Natural killer cell (primary cell): Measurements from ENCODE around the gene RAB8A. TPM values are rescaled to one million over a fixed set of nuclear protein-coding genes. Genes with fewer than 3 reads are reported as not detected.

ENCODE experiments used
- ATAC-seq, 3 donors: fragments of 150-1000 bp in 2 of 3; fragments of 200-7000 bp in 1 of 3; cut with Tn5 transposase; 1 replicate in 1 of 3; 2 replicates in 2 of 3; pipeline ENCODE4 v1.10.0; 2021; ENCODE audit warnings: mild to moderate bottlenecking in 2 of 3, moderate library complexity in 2 of 3
- DNase-seq, 2 donors: peaks; one replicate each; pipeline versions ENCODE4 v3.0.0 to v3.0.0-alpha.2; 2013 to 2021; ENCODE audit warnings: mixed read lengths in 1 of 2
- H3K27ac ChIP-seq: one replicate; pipeline ENCODE4 v1.5.1; 2013; ENCODE audit warnings: mild to moderate bottlenecking, low read length
- H3K27me3 ChIP-seq: one replicate; pipeline ENCODE4 v1.6.1; 2013; ENCODE audit warnings: low read length; ENCODE audit not compliant: control insufficient read depth, insufficient read depth
- H3K36me3 ChIP-seq: one replicate; pipeline ENCODE4 v1.6.1; 2013; ENCODE audit warnings: low read length; ENCODE audit not compliant: control insufficient read depth, insufficient read depth
- H3K4me1 ChIP-seq: one replicate; pipeline ENCODE4 v1.6.1; 2013; ENCODE audit warnings: low read length; ENCODE audit not compliant: control insufficient read depth, insufficient read depth
- H3K4me3 ChIP-seq: one replicate; pipeline ENCODE4 v1.5.1; 2013; ENCODE audit warnings: low read length
- H3K9me3 ChIP-seq: one replicate; pipeline ENCODE4 v1.6.1; 2013; ENCODE audit warnings: low read length; ENCODE audit not compliant: control insufficient read depth, insufficient read depth
- H3K27ac Mint-ChIP-seq, 2 donors: one replicate each; pipeline ENCODE4 v1.8.0; 2022; ENCODE audit warnings: mild to moderate bottlenecking in 2 of 2, mixed read lengths in 2 of 2, moderate library complexity in 1 of 2
- H3K27me3 Mint-ChIP-seq, 2 donors: one replicate each; pipeline ENCODE4 v1.8.0; 2022; ENCODE audit warnings: low read depth in 2 of 2, mixed read lengths in 2 of 2
- H3K36me3 Mint-ChIP-seq: one replicate; pipeline ENCODE4 v1.8.0; 2022; ENCODE audit warnings: mixed read lengths
- H3K4me1 Mint-ChIP-seq, 2 donors: one replicate each; pipeline ENCODE4 v1.8.0; 2022; ENCODE audit warnings: mixed read lengths in 2 of 2
- H3K4me3 Mint-ChIP-seq: one replicate; pipeline ENCODE4 v1.8.0; 2022; ENCODE audit warnings: mild to moderate bottlenecking, moderate library complexity, mixed read lengths
- H3K9me3 Mint-ChIP-seq, 2 donors: one replicate each; pipeline ENCODE4 v1.8.0; 2022; ENCODE audit warnings: mixed read lengths in 2 of 2
- CTCF ChIP-seq: fragments of 200-600 bp; IDR thresholded peaks from one replicate; pipeline ENCODE4 v1.8.0; 2022; ENCODE audit warnings: antibody characterized with exemption
- WGBS: methylation state at CpG from one replicate; pipeline ENCODE4 v1.1.7; 2013; ENCODE audit warnings: missing lambda C conversion rate; ENCODE audit not compliant: insufficient coverage; 5-methylcytosine and 5-hydroxymethylcytosine counted together
- intact Hi-C: fragments of 100-400 bp; cut with micrococcal nuclease; formaldehyde crosslinking; loops from one replicate; pipeline ENCODE4 v1.14.2; 2022
- total RNA-seq, 4 donors: library from RNA; stranded (reverse); fragments of 120-200 nt in 1 of 4; gene quantifications; one replicate each; pipeline versions ENCODE4 v1.2.3 to v1.2.4, GENCODE V29; 2013 to 2022

RAB8A gene
- total RNA-seq, 3 donors from 2014 or later (not counting 1 experiment from before 2014, with no cell fraction given): 137 to 161 (median 149) TPM

DNA sequence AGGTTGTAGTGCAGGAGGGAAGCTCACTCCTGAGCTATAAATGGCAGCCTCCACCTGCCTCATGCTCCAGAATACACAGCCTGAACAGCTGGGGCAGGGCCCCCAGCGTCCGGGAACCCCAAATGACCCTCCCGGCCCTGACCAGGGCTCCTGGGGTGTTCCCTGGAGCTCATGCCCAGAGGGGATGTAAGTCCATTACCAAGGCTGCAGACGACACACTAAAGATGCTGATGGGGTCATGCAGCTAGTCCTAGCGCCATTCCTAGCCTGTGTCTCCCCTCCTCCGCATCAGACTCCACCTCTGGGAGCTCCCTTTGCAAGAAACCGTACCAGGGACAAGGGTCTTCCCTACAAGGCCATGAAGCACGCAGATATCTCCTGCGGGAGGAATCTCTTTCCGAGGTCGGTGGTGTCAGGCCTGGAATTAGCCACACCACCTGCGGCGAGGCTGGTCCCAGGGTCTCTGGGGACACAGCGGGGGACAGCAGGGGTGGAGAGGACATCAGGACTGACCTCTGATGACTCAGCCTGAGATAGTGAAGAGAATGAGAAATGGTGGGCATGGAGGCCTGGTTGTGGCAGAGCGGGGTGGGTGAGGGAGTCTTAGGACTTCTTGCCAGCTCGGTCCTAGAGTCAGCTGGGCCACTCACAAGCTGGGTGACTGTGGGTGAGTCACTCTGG lies 47.3 kb upstream of the RAB8A start:
- no peaks in the 10 kb centered on the region for H3K27me3 Mint-ChIP-seq
- no peak for ATAC-seq
- Histone ChIP-seq H3K4me3 (no peak overlapping the region), H3K36me3 (no peaks in the 10 kb centered on the region), H3K9me3 (no peaks in the 10 kb centered on the region), H3K27ac (no peak overlapping the region), H3K4me1 (peaks cover 17% of the 10 kb centered on the region), H3K27me3 (no peaks in the 10 kb centered on the region)
- no peaks in the 10 kb centered on the region for H3K9me3 Mint-ChIP-seq
- H3K4me3 Mint-ChIP-seq: no peak overlapping the region
- intact Hi-C loops: no loop called here
- 96% methylated on average over 16 of the region's 16 CpGs for WGBS
- H3K4me1 Mint-ChIP-seq: peaks cover 12 to 15% of the 10 kb centered on the region in 2 donors
- H3K36me3 Mint-ChIP-seq: no peaks in the 10 kb centered on the region
- no peak overlapping the region for H3K27ac Mint-ChIP-seq
- TF ChIP-seq CTCF: no peak
- DNase-seq: no peak

DNA sequence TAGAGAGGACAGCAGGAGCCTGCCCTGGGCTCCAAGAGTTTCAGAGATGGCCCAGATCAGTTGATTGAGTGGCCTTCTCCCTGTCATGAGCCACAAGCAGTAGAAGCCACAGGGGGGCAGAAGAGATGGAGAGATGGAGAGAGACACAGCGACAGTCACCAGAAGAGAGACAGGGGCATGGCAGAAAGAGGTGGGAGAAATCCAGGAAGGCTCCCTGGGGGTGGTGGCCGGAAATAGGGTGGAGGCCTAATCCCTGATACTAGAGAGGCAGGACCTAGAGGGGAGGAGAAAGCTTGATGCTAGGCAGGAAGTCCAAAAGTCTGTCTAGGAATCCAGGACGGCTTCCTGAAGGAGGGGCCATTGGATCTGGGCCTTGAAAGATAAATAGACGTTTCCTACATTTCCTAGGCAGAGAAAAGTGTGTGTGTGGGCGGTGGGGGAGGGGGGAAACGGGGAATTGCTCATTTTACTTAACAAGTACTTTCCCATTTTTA lies 45.0 kb upstream of the RAB8A start:
- H3K4me1 Mint-ChIP-seq: peaks cover 12 to 22% of the 10 kb centered on the region in 2 donors
- H3K9me3 ChIP-seq: no peaks in the 10 kb centered on the region
- WGBS: 63% methylated on average over 4 of the region's 6 CpGs
- peaks cover 37% of the 10 kb centered on the region for H3K4me1 ChIP-seq
- H3K27ac ChIP-seq: no peak overlapping the region
- peak overlapping the region in 1 of 2 donors; percentile 5 for H3K27ac Mint-ChIP-seq
- H3K4me3 ChIP-seq: no peak overlapping the region
- TF ChIP-seq CTCF: peak; percentile 34
- DNase-seq (peak in 1 of 2 donors; percentile 74), ATAC-seq (peak in 2 of 3 donors; percentile 19 to 35)
- no peak overlapping the region for H3K4me3 Mint-ChIP-seq
- no peaks in the 10 kb centered on the region for H3K9me3 Mint-ChIP-seq
- no peaks in the 10 kb centered on the region for H3K36me3 Mint-ChIP-seq
- H3K27me3 Mint-ChIP-seq: no peaks in the 10 kb centered on the region
- intact Hi-C loops: loop anchor here (1.0 kb wide), 2 partner anchors 45 to 116 kb away; partner anchors contain the start of gene RAB8A
- H3K27me3 ChIP-seq: no peaks in the 10 kb centered on the region
- no peaks in the 10 kb centered on the region for H3K36me3 ChIP-seq

DNA sequence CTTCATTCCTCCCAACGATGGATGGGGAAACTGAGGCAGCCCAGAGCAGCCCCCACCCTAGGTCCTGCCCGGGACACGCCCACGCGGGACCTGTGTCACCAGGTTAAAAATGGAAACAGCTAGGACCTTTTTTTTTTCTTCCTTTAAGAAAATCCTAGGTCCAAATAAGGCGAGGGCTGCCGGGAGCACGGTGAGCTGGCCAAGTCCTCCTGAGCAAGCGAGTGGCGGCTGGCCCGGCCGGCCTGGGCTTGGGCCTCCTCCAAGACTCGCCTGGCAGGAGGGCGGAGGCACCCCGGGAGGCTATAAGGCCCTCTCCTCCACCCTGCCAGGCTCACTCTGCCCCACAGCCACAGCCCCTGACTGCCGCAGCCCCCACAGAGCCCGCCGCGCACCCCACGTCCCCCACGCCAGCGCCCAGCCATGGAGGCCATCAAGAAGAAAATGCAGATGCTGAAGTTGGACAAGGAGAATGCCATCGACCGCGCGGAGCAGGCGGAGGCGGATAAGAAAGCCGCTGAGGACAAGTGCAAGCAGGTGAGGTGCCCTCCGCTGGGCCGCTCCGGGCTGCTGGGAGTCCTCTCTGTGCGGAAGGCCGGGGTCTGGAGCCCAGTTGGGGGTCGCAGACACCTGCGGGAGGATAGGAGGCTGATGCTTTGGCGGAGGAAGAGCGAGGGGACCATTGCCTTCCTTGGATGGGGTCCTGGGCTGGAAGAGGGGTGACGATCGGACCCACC lies 44.3 kb upstream of the RAB8A start:
- no peaks in the 10 kb centered on the region for H3K36me3 Mint-ChIP-seq

More for the DNA sequence above, 44.3 kb upstream of the RAB8A start:
- Mint-ChIP-seq H3K9me3 (no peaks in the 10 kb centered on the region), H3K27me3 (no peaks in the 10 kb centered on the region), H3K27ac (no peak overlapping the region), H3K4me3 (no peak overlapping the region), H3K4me1 (peaks cover 12 to 22% of the 10 kb centered on the region in 2 donors)
- ATAC-seq (no peak), DNase-seq (no peak)
- H3K36me3 ChIP-seq: no peaks in the 10 kb centered on the region
- H3K9me3 ChIP-seq: no peaks in the 10 kb centered on the region
- no peak for TF ChIP-seq CTCF
- no peak overlapping the region for H3K4me3 ChIP-seq
- no peak overlapping the region for H3K27ac ChIP-seq
- no peaks in the 10 kb centered on the region for H3K27me3 ChIP-seq
- WGBS: 89% methylated on average over 40 of the region's 40 CpGs
- intact Hi-C loops: no loop called here
- peaks cover 32% of the 10 kb centered on the region for H3K4me1 ChIP-seq
